ENCODE results near the gene CAB39. TPM values are rescaled to one million over a fixed set of nuclear protein-coding genes. Genes with fewer than 3 reads are reported as not detected.

CAB39 gene
- total RNA-seq, 1 donor from 2014 or later, result 59.0 TPM

- Histone ChIP-seq H3K36me3 (no peaks in the 10 kb centered on the region), H3K4me3 (no peak overlapping the region), H3F3A (ENCODE audit: low read depth) (no peaks in the 10 kb centered on the region), H3K27ac (no peak overlapping the region), H3K4me1 (no peaks in the 10 kb centered on the region), H3K79me2 (ENCODE audit: low read depth) (no peaks in the 10 kb centered on the region), H3K9ac (no peak overlapping the region), H4K20me1 (ENCODE audit: low read depth) (no peaks in the 10 kb centered on the region), H3K27me3 (no peaks in the 10 kb centered on the region), H2AFZ (replicated peaks) (no peak overlapping the region), H3K4me2 (no peak overlapping the region), H3K9me3 (ENCODE audit: low read depth) (no peaks in the 10 kb centered on the region)
- H3K9me3 Mint-ChIP-seq, result peaks cover 5% of the 10 kb centered on the region
- H3K27me3 Mint-ChIP-seq (ENCODE audit: insufficient read depth, low read depth), result peaks cover 15% of the 10 kb centered on the region
- no peak overlapping the region for H3K4me3 Mint-ChIP-seq
- DNase-seq (ENCODE audit: low spot score), result no peak
- H3K36me3 Mint-ChIP-seq, result no peaks in the 10 kb centered on the region
- no peak for TF ChIP-seq EZH2phosphoT487 (IDR thresholded peaks at IDR 0.05)
- TF ChIP-seq, protein P1, sequence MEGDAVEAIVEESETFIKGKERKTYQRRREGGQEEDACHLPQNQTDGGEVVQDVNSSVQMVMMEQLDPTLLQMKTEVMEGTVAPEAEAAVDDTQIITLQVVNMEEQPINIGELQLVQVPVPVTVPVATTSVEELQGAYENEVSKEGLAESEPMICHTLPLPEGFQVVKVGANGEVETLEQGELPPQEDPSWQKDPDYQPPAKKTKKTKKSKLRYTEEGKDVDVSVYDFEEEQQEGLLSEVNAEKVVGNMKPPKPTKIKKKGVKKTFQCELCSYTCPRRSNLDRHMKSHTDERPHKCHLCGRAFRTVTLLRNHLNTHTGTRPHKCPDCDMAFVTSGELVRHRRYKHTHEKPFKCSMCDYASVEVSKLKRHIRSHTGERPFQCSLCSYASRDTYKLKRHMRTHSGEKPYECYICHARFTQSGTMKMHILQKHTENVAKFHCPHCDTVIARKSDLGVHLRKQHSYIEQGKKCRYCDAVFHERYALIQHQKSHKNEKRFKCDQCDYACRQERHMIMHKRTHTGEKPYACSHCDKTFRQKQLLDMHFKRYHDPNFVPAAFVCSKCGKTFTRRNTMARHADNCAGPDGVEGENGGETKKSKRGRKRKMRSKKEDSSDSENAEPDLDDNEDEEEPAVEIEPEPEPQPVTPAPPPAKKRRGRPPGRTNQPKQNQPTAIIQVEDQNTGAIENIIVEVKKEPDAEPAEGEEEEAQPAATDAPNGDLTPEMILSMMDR (IDR thresholded peaks at IDR 0.05), result no peak
- TF ChIP-seq EZH2 (IDR thresholded peaks at IDR 0.05), result no peak
- peaks cover 2% of the 10 kb centered on the region for H3K4me1 Mint-ChIP-seq
- no peak overlapping the region for H3K27ac Mint-ChIP-seq
These were observed 127.7 kb downstream of the CAB39 start for GRCh38 chr2:230840301-230840700.

DNA sequence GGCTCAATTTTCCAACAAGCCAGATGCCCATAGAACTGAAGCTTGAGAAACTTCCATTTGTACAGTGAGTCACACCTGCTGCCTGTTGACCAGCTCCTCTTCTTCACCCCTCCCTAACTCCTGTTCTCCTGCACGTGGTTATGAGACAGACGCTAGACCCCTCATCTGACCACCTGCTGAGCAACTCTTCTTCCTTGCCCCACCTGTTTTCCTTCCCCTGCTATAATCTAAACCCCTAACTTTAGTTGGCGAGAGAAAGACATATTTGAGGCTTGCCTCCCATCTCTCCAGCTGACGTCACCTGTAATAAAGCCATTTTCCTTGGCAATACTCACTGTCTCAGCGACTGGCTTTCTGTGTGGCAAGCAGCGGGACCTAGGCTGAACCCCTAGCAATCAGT lies 129.8 kb downstream of the CAB39 start:
- no peak overlapping the region for H3K4me2 ChIP-seq
- H3K4me1 ChIP-seq, result no peaks in the 10 kb centered on the region
- no peak overlapping the region for H3K9ac ChIP-seq
- no peak for DNase-seq (ENCODE audit: low spot score)
- H3K27ac ChIP-seq, result no peak overlapping the region
- no peaks in the 10 kb centered on the region for H3K79me2 ChIP-seq (ENCODE audit: low read depth)
- no peak overlapping the region for H2AFZ ChIP-seq (replicated peaks)
- no peak for TF ChIP-seq EZH2phosphoT487 (IDR thresholded peaks at IDR 0.05)
- TF ChIP-seq EZH2 (IDR thresholded peaks at IDR 0.05), result no peak
- TF ChIP-seq, protein P1 (IDR thresholded peaks at IDR 0.05), result no peak
- no peaks in the 10 kb centered on the region for H3K9me3 ChIP-seq (ENCODE audit: low read depth)
- no peaks in the 10 kb centered on the region for H4K20me1 ChIP-seq (ENCODE audit: low read depth)
- no peaks in the 10 kb centered on the region for H3F3A ChIP-seq (ENCODE audit: low read depth)
- H3K9me3 Mint-ChIP-seq, result peaks cover 7% of the 10 kb centered on the region
- no peak overlapping the region for H3K4me3 Mint-ChIP-seq
- H3K4me3 ChIP-seq, result no peak overlapping the region
- peaks cover 2% of the 10 kb centered on the region for H3K4me1 Mint-ChIP-seq
- H3K27me3 Mint-ChIP-seq (ENCODE audit: insufficient read depth, low read depth), result peaks cover 11% of the 10 kb centered on the region
- H3K27me3 ChIP-seq, result no peaks in the 10 kb centered on the region
- no peaks in the 10 kb centered on the region for H3K36me3 Mint-ChIP-seq
- H3K27ac Mint-ChIP-seq, result no peak overlapping the region
- no peaks in the 10 kb centered on the region for H3K36me3 ChIP-seq

DNA sequence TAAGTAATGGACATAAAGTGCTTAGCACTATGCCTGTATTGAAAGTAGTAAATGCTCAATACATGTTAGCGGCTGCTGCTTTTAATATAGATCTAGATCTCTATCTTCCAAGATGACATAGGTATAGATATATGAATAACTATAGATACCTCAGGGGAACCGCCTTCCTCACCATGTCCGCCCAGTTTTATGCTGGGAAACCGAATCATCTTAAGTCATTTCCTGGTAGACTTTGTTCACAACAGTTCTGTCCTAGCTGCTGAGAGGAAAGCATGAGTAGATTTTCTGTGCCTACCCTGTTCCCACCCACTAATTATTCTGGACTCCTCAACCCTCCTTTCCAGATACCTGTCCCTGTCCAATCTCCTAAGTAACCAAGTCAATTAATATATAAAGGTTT lies 130.5 kb downstream of the CAB39 start:
- H3K4me1 ChIP-seq, result no peaks in the 10 kb centered on the region
- no peak overlapping the region for H3K27ac ChIP-seq
- no peak overlapping the region for H3K9ac ChIP-seq
- DNase-seq (ENCODE audit: low spot score), result no peak
- peaks cover 2% of the 10 kb centered on the region for H3K4me1 Mint-ChIP-seq
- no peak overlapping the region for H3K4me3 ChIP-seq
- no peaks in the 10 kb centered on the region for H3K79me2 ChIP-seq (ENCODE audit: low read depth)
- H3K27me3 ChIP-seq, result peaks cover 1% of the 10 kb centered on the region
- H3K36me3 ChIP-seq, result no peaks in the 10 kb centered on the region
- peaks cover 11% of the 10 kb centered on the region for H3K27me3 Mint-ChIP-seq (ENCODE audit: insufficient read depth, low read depth)
- H3K4me3 Mint-ChIP-seq, result no peak overlapping the region
- H4K20me1 ChIP-seq (ENCODE audit: low read depth), result no peaks in the 10 kb centered on the region
- H3F3A ChIP-seq (ENCODE audit: low read depth), result no peaks in the 10 kb centered on the region
- TF ChIP-seq EZH2phosphoT487 (IDR thresholded peaks at IDR 0.05), result no peak
- no peaks in the 10 kb centered on the region for H3K9me3 ChIP-seq (ENCODE audit: low read depth)
- no peak overlapping the region for H3K4me2 ChIP-seq
- H2AFZ ChIP-seq (replicated peaks), result no peak overlapping the region
- peaks cover 6% of the 10 kb centered on the region for H3K9me3 Mint-ChIP-seq
- no peak overlapping the region for H3K27ac Mint-ChIP-seq
- H3K36me3 Mint-ChIP-seq, result peaks cover 1% of the 10 kb centered on the region

- Histone ChIP-seq H3K9me3 (ENCODE audit: low read depth) (no peaks in the 10 kb centered on the region), H3F3A (ENCODE audit: low read depth) (no peaks in the 10 kb centered on the region), H3K9ac (no peak overlapping the region), H3K36me3 (no peaks in the 10 kb centered on the region), H4K20me1 (ENCODE audit: low read depth) (no peaks in the 10 kb centered on the region), H3K4me2 (no peak overlapping the region), H3K4me3 (no peak overlapping the region), H3K27me3 (peaks cover 13% of the 10 kb centered on the region), H3K4me1 (no peaks in the 10 kb centered on the region), H2AFZ (replicated peaks) (no peak overlapping the region), H3K79me2 (ENCODE audit: low read depth) (no peaks in the 10 kb centered on the region), H3K27ac (no peak overlapping the region)
- TF ChIP-seq, protein P1 (IDR thresholded peaks at IDR 0.05), result no peak
- TF ChIP-seq EZH2phosphoT487 (IDR thresholded peaks at IDR 0.05) (no peak), EZH2 (IDR thresholded peaks at IDR 0.05) (no peak)
- Mint-ChIP-seq H3K4me3 (no peak overlapping the region), H3K36me3 (peaks cover 1% of the 10 kb centered on the region), H3K27me3 (ENCODE audit: insufficient read depth, low read depth) (peaks cover 9% of the 10 kb centered on the region), H3K4me1 (peaks cover 2% of the 10 kb centered on the region), H3K9me3 (peaks cover 5% of the 10 kb centered on the region), H3K27ac (no peak overlapping the region)
- DNase-seq (ENCODE audit: low spot score), result no peak
These were observed 133.7 kb downstream of the CAB39 start for GRCh38 chr2:230846360-230846759.

All from neural progenitor cell (in vitro differentiated cells).